Karpas-422 (cell line): ENCODE results near the gene GNGT2. TPM values are rescaled to one million over a fixed set of nuclear protein-coding genes. Genes with fewer than 3 reads are reported as not detected.

Experiments
- DNase-seq: peaks from one replicate; pipeline ENCODE4 v3.0.0-alpha.2; 2015
- H2AFZ ChIP-seq: fragments of 200-600 bp; sonication (generic); 2 replicates; pipeline ENCODE4 v1.6.1; 2014; ENCODE audit warnings: antibody characterized with exemption, low read length, mixed read lengths
- H3K27ac ChIP-seq: fragments of 200-600 bp; sonication (generic); 2 replicates; pipeline ENCODE4 v1.5.1; 2014; ENCODE audit warnings: mild to moderate bottlenecking, low read length, moderate library complexity
- H3K27me3 ChIP-seq: fragments of 200-600 bp; sonication (generic); 2 replicates; pipeline ENCODE4 v1.6.1; 2014; ENCODE audit warnings: low read length, mixed read lengths
- H3K36me3 ChIP-seq: fragments of 200-600 bp; sonication (generic); 2 replicates; pipeline ENCODE4 v1.6.1; 2014; ENCODE audit warnings: low read length, mixed read lengths; ENCODE audit not compliant: insufficient read depth
- H3K4me1 ChIP-seq: fragments of 200-600 bp; sonication (generic); 2 replicates; pipeline ENCODE4 v1.6.1; 2014; ENCODE audit warnings: mild to moderate bottlenecking, low read length, mixed read lengths
- H3K4me2 ChIP-seq: fragments of 200-600 bp; sonication (generic); 2 replicates; pipeline ENCODE4 v1.6.1; 2014; ENCODE audit warnings: low read length, low read depth, mild to moderate bottlenecking; ENCODE audit not compliant: poor library complexity, severe bottlenecking
- H3K4me3 ChIP-seq: fragments of 200-600 bp; sonication (generic); 2 replicates; pipeline ENCODE4 v1.5.1; 2014; ENCODE audit warnings: mild to moderate bottlenecking, antibody characterized with exemption, low read length, mixed read lengths
- H3K79me2 ChIP-seq: fragments of 200-600 bp; sonication (generic); 2 replicates; pipeline ENCODE4 v1.6.1; 2014; ENCODE audit warnings: mild to moderate bottlenecking, low read length, mixed read lengths
- H3K9ac ChIP-seq: fragments of 200-600 bp; sonication (generic); 2 replicates; pipeline ENCODE4 v1.6.0; 2014; ENCODE audit warnings: low read length
- H3K9me2 ChIP-seq: fragments of 200-600 bp; sonication (generic), shearing (Covaris generic); replicated peaks from 2 replicates; pipeline ENCODE4 v1.6.0; 2014; ENCODE audit warnings: mild to moderate bottlenecking, low read length, moderate library complexity; ENCODE audit not compliant: insufficient read depth
- H3K9me3 ChIP-seq: fragments of 300-700, 200-600 bp; sonication (generic); 2 replicates; pipeline ENCODE4 v1.6.1; 2014; ENCODE audit warnings: low read length, mixed read lengths
- H4K20me1 ChIP-seq: fragments of 200-600 bp; sonication (generic); 2 replicates; pipeline ENCODE4 v1.6.1; 2014; ENCODE audit warnings: mild to moderate bottlenecking, antibody characterized with exemption, low read length, low read depth; ENCODE audit not compliant: insufficient read depth
- total RNA-seq: library from RNA; depleted of rRNA; stranded (reverse); fragments of >200 nt; shearing (Covaris generic); gene quantifications from 2 replicates; pipeline ENCODE4 v1.2.3, GENCODE V29; 2014; ENCODE audit warnings: low replicate concordance

Gene GNGT2
- total RNA-seq, 1 experiment from 2014 or later, result 25.3 TPM

- no peak overlapping the region for H3K9ac ChIP-seq
- no peaks in the 10 kb centered on the region for H3K27me3 ChIP-seq
- H3K79me2 ChIP-seq, result peaks cover 21% of the 10 kb centered on the region
- peak; percentile 47 for DNase-seq
- H3K4me2 ChIP-seq, result no peak overlapping the region
- no peaks in the 10 kb centered on the region for H3K9me2 ChIP-seq
- H4K20me1 ChIP-seq, result no peaks in the 10 kb centered on the region
- no peaks in the 10 kb centered on the region for H3K9me3 ChIP-seq
- peaks cover 34% of the 10 kb centered on the region for H3K36me3 ChIP-seq
- H3K27ac ChIP-seq, result peak overlapping the region; percentile 68
- peaks cover 60% of the 10 kb centered on the region for H3K4me1 ChIP-seq
- no peak overlapping the region for H3K4me3 ChIP-seq
- H2AFZ ChIP-seq, result no peak overlapping the region
Measured at GRCh38 chr17:49218941-49219913, 8.9 kb upstream of the GNGT2 start.

GRCh38 chr17:49217651-49218413, 7.5 kb upstream of the GNGT2 start:
- H3K9me3 ChIP-seq, result no peaks in the 10 kb centered on the region
- peak overlapping the region; percentile 3 for H3K4me2 ChIP-seq
- H3K79me2 ChIP-seq, result peaks cover 35% of the 10 kb centered on the region
- peaks cover 36% of the 10 kb centered on the region for H3K36me3 ChIP-seq
- no peaks in the 10 kb centered on the region for H3K9me2 ChIP-seq
- peaks cover 66% of the 10 kb centered on the region for H3K4me1 ChIP-seq
- H2AFZ ChIP-seq, result no peak overlapping the region
- H3K9ac ChIP-seq, result peak overlapping the region; percentile 46; the same call in 1 of the 2 replicates
- no peak overlapping the region for H3K4me3 ChIP-seq
- peak overlapping the region; percentile 68 for H3K27ac ChIP-seq
- peak; percentile 63 for DNase-seq
- no peaks in the 10 kb centered on the region for H4K20me1 ChIP-seq
- H3K27me3 ChIP-seq, result no peaks in the 10 kb centered on the region

GRCh38 chr17:49216953-49217650, 6.7 kb upstream of the GNGT2 start:
- Histone ChIP-seq H4K20me1 (no peaks in the 10 kb centered on the region), H3K9me3 (no peaks in the 10 kb centered on the region), H3K27ac (peak overlapping the region; percentile 68), H3K4me3 (no peak overlapping the region), H3K36me3 (peaks cover 33% of the 10 kb centered on the region), H3K9ac (no peak overlapping the region), H3K27me3 (no peaks in the 10 kb centered on the region), H3K79me2 (peaks cover 41% of the 10 kb centered on the region), H2AFZ (no peak overlapping the region), H3K4me2 (no peak overlapping the region), H3K9me2 (no peaks in the 10 kb centered on the region), H3K4me1 (peaks cover 71% of the 10 kb centered on the region)
- no peak for DNase-seq

DNA sequence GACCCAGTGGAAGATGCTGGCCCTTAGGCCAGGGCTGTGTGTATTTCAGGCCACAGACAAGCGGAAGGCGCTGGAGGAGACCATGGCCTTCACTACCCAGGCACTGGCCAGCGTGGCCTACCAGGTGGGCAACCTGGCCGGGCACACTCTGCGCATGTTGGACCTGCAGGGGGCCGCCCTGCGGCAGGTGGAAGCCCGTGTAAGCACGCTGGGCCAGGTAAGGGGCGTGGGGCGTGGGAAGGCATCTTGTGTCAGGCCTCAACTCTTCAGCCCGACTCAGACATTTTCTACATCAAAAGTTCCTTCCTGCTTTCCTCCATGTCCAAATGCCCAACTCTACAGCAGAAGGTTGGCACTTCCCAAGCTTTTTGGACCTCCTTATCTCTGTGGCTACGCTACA, 6.1 kb upstream of the GNGT2 start:
- Histone ChIP-seq H3K36me3 (peaks cover 33% of the 10 kb centered on the region), H2AFZ (no peak overlapping the region), H3K4me1 (peaks cover 77% of the 10 kb centered on the region), H3K27ac (peak overlapping the region; percentile 91), H3K4me2 (no peak overlapping the region), H3K9me3 (no peaks in the 10 kb centered on the region), H3K9me2 (no peaks in the 10 kb centered on the region), H3K79me2 (peaks cover 45% of the 10 kb centered on the region), H4K20me1 (no peaks in the 10 kb centered on the region), H3K9ac (0 out of 2 replicates have a peak overlapping the region, but pooled peaks have one; percentile 16), H3K4me3 (no peak overlapping the region), H3K27me3 (no peaks in the 10 kb centered on the region)
- DNase-seq, result no peak

DNA sequence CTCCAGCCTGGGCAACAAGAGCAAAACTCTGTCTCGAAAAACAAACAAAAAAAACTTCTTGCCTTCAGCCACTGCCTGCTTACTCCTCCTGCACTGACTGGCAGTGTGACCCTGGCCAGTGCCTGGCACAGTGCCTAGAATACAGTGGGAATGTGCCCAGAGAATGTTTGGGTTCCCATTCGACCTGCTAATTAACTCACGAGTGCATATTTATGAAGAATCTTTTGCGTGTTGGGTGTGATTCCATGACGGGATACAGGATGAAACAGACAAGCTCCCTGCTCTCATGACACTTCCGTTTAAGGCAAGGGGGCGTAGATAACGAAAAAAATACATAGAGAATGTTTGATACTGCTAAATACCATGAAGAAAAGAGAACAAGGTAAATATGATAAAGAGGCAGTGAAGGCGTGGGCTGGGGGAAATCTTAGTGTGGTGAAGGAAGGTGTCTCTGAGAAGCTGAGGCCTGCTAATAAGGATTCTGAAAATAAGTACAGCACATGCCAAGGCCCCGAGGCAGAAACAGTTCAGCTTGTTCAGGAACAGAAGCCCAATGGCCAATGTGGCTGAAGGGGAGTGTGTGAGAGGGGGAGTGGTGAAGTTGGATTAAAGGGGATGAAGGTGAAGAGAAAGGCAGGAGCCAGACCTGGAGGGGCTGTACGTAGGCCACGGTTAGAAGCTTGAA, 4.4 kb upstream of the GNGT2 start:
- Histone ChIP-seq H3K4me2 (peak overlapping the region; percentile 95), H3K36me3 (peaks cover 29% of the 10 kb centered on the region), H3K9me2 (no peaks in the 10 kb centered on the region), H4K20me1 (no peaks in the 10 kb centered on the region), H3K27me3 (no peaks in the 10 kb centered on the region), H3K4me1 (peaks cover 85% of the 10 kb centered on the region), H3K9ac (peak overlapping the region; percentile 89), H3K79me2 (peaks cover 60% of the 10 kb centered on the region), H3K27ac (peak overlapping the region; percentile 91), H3K9me3 (no peaks in the 10 kb centered on the region), H3K4me3 (peak overlapping the region; percentile 89; the same call in 1 of the 2 replicates), H2AFZ (no peak overlapping the region)
- no peak for DNase-seq

- H3K79me2 ChIP-seq, result peaks cover 67% of the 10 kb centered on the region
- H3K4me3 ChIP-seq, result peak overlapping the region; percentile 89
- H3K9me2 ChIP-seq, result no peaks in the 10 kb centered on the region
- H3K36me3 ChIP-seq, result peaks cover 21% of the 10 kb centered on the region; the same call in 1 of the 2 replicates
- peaks cover 91% of the 10 kb centered on the region for H3K4me1 ChIP-seq
- peak overlapping the region; percentile 95 for H3K4me2 ChIP-seq
- no peaks in the 10 kb centered on the region for H3K9me3 ChIP-seq
- peak overlapping the region; percentile 89 for H3K9ac ChIP-seq
- no peaks in the 10 kb centered on the region for H3K27me3 ChIP-seq
- no peaks in the 10 kb centered on the region for H4K20me1 ChIP-seq
- no peak overlapping the region for H2AFZ ChIP-seq
- peak overlapping the region; percentile 91 for H3K27ac ChIP-seq
- peak; percentile 62 for DNase-seq
Measured at GRCh38 chr17:49213847-49214246, 3.5 kb upstream of the GNGT2 start.

DNA sequence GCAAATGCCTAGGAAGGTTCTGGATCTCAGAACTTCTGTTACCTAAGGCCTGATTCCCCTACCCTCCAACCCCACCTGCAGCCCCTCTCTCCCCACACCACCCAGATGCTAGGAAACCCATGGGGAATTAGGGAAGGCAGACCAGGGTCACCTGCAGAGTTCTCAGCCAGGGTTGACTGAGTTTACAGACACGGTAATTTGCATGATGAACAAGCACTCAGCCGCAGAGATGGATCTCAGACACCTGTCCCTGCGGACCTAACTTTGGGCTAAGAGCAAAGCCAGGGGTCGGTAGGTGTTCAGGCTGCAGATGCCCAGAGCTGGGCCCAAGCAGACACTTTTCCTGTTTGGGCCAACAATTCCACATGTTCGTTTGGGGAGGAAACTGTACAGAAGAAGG, 3.0 kb upstream of the GNGT2 start:
- Histone ChIP-seq H3K27me3 (no peaks in the 10 kb centered on the region), H3K9ac (peak overlapping the region; percentile 89), H2AFZ (no peak overlapping the region), H3K9me2 (no peaks in the 10 kb centered on the region), H3K4me1 (peaks cover 91% of the 10 kb centered on the region), H4K20me1 (no peaks in the 10 kb centered on the region), H3K36me3 (peaks cover 19% of the 10 kb centered on the region; the same call in 1 of the 2 replicates), H3K4me2 (peak overlapping the region; percentile 95), H3K4me3 (peak overlapping the region; percentile 89), H3K27ac (peak overlapping the region; percentile 91), H3K9me3 (no peaks in the 10 kb centered on the region), H3K79me2 (peaks cover 67% of the 10 kb centered on the region)
- peak; percentile 82 for DNase-seq
